GM18873 (cell line): ENCODE data around the gene EIF2D.
"Not testable (repeated sequence)": the region's sequence is repeated elsewhere in the genome, so short reads cannot be mapped to it uniquely, and the experiment has no call there.

Experiments
- ATAC-seq: cut with Tn5 transposase; IDR thresholded peaks from one replicate; pipeline ENCODE4 v1.9.1; 2021; ENCODE audit warnings: mild to moderate bottlenecking, moderate library complexity, moderate number of reproducible peaks; ENCODE audit not compliant: unreplicated experiment, low FRiP score

The EIF2D gene

DNA sequence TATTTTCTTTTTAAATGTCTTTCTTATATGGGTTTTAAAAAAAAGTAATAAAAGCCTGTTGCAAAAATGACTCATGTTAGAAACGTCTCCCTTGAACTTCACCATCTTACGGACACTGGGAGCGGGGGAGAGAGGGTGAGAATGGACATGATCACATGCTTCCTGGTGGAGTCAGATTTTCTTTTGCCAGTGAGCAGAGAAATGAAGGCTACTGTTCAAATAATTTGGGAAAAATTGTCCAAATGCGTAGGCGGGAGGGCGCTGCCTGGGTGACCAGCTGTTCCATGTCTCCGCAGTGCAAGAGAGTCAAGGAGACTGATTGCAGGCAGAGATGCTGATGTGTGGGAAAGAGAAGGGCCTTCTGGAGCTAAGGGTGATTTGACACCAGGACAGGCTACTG is 23.1 kb downstream of the EIF2D start:
- no peak for ATAC-seq

DNA sequence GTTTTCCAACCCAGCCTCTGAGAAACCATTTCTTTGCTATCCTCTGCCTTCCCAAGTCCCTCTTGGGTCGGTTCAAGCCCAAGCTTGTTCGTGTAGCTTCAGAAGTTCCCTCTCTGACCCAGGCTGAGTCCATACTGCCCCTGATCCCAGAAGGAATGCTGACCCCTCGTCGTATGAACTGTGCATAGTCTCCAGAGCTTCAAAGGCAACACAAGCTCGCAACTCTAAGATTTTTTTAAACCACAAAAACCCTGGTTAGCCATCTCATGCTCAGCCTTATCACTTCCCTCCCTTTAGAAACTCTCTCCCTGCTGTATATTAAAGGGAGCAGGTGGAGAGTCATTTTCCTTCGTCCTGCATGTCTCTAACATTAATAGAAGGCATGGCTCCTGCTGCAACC is 23.8 kb downstream of the EIF2D start:
- ATAC-seq, result no peak

DNA sequence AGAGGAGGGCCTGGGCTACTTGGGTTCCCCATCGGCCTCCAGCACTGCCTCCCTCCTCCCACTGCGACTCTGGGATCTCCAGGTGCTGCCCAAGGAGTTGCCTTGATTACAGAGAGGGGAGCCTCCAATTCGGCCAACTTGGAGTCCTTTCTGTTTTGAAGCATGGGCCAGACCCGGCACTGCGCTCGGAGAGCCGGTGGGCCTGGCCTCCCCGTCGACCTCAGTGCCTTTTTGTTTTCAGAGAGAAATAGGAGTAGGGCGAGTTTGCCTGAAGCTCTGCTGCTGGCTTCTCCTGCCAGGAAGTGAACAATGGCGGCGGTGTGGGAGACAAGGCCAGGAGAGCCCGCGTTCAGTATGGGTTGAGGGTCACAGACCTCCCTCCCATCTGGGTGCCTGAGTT is 24.4 kb downstream of the EIF2D start:
- ATAC-seq, result no peak

DNA sequence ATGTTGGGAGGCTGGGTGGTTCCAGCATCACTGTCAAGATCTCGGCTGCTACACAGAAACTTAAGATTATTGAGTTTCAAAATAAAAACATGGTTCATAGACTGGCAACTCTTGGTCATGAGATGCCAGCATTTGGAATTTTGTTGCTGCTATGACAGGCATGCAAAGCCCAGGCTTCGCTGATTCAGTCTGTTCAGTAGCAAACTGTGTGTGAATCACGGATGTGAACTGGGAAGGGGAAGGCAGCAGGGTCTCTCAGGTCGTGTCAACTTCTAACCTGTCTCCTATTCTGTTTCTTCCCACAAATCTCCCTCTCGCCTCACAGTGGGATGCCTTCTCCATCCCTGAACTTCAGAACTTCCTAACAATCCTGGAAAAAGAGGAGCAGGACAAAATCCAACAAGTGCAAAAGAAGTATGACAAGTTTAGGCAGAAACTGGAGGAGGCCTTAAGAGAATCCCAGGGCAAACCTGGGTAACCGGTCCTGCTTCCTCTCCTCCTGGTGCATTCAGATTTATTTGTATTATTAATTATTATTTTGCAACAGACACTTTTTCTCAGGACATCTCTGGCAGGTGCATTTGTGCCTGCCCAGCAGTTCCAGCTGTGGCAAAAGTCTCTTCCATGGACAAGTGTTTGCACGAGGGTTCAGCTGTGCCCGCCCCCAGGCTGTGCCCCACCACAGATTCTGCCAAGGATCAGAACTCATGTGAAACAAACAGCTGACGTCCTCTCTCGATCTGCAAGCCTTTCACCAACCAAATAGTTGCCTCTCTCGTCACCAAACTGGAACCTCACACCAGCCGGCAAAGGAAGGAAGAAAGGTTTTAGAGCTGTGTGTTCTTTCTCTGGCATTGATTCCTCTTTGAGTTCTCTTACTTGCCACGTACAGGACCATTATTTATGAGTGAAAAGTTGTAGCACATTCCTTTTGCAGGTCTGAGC is 25.5 kb downstream of the EIF2D start:
- no peak for ATAC-seq

DNA sequence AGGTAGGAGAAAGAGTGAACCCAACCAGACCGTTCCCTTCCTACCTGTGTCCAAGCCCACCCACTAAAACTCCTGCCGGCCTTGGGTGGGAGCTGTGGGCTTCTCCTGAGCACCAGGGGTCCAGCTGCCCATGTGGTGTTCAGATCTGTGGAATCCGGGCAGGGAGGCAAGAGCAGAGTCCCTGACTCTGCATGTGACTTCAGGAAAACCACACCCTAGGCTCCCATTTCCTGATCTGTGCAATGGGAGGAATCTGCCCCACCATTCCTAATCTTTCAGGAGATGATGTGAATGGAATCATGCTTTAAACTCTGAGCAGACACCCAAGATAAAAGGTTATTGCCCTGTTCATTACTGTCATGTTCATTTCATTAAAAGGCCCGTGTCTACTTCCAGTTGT is 27.6 kb downstream of the EIF2D start:
- no peak for ATAC-seq

DNA sequence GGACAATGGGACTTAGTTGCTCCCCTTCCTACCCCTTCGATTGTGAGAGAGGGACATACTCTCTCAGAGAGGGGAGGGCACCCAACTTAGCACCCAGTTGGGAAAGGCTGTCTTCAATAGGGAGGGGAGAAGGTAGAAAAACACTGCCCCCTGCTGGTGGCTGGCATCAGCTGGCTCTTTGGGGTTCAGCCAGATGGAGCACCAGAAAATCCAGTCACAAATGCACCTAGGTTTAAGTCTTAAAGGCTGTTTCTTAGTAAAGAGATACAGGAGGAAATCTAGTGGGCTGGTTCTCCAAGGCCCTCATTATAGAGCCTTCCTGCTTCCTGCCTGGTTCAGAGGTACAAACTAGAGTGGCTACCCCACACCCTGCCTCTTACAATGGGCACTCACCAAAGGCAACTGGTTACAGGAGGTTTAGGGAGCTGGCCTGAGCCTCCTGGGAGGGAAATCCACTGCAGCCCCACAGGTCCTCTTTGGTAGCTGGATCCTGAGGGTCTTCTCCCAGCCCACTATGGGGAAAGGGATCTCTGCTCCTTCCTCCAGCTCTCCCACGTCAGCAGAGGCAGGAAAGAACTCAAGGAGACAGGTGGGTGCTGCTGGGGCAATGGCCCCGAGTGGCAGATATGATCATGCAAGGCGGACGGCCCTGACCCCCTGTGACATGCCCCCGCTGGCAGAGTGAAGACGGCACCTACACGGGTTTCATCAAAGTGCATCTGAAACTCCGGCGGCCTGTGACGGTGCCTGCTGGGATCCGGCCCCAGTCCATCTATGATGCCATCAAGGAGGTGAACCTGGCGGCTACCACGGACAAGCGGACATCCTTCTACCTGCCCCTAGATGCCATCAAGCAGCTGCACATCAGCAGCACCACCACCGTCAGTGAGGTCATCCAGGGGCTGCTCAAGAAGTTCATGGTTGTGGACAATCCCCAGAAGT is 28.3 kb downstream of the EIF2D start:
- ATAC-seq, result no peak

DNA sequence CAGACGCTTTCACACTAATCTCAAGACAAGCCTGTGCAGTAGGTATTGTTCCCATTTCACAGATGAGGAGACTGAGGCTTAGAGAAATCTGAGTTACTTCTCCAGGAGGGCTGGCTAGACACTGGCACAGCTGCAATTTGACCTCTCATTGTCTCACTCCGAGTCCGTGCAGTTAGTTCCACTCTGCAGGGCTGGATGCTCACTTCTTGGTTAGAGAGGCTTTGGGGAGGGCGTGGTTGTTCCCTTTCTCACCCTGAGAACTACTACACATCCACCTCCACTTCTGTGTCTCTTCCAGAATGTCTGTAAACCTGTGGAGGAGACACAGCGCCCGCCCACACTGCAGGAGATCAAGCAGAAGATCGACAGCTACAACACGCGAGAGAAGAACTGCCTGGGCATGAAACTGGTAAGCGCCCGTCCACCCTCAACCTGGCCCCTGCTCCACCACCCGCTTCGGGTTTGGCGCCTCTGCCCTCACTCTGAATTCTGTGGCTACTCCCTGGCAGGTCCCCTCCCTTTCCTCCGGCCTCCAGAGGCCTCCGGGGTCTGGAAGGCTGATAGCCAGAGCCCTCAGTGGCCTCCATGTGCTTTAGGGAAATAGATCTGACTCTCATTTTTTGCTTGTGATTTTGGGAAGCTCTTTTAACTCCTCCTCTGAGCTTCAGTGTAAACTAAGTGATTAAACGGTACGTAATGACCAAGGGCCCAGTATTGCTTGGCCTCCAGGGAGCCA is 29.1 kb downstream of the EIF2D start:
- ATAC-seq, result no peak

DNA sequence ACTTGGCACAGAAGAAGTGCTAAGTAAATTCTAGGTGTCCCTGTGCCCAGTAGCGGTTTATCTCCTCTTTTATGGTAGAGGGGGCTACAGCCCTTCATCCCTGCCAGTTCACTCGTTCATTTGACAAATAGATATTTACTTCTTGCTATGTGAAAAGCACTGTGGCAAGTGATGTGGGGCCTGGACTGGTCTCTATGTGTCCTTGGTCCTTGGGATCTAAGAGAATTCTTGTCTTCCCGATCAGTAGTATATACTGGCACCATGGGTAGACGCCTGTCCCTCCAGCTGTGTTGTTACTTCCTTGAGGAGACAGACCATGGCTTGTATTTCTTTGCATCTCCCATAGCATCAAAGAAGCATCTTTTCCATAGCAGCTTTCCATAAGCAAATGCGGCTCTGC is 29.7 kb downstream of the EIF2D start:
- ATAC-seq, result no peak

DNA sequence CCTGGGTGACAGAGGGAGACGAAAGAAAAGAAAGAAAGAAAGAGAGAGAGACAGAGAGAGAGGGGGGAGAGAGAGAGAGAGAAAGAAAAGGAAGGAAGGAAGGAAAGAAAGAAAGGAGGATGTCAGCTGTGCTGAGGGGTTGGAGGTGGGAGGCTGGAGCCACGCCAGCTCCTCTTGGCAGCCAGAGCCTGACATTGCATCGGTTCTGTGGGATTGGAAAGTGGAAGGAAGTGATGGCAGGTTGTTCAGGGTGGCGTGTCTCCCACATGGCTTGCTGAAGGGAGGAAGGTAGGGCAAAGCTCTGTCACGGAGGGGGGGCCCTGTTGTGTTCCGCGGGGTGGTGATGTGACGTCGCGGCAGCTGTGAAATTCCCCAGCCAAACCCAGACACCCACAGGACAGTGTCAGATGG is 30.7 kb downstream of the EIF2D start:
- no peak for ATAC-seq

DNA sequence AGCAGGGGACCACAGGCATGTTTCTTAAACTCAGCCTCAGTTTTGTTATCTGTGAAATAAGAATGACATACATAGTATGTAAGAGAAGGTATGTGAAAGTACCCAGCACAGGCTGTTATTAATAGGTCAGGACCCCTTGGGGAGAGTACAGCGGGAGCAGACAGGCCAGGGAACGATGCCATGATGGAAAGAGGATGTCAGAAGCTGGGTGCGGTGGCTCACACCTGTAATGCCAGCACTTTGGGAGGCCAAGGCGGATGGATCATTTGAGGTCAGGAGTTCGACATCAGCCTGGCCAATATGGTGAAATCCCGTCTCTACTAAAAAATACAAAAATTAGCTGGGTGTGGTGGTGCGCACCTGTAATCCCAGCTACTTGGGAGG is 31.2 kb downstream of the EIF2D start:
- ATAC-seq, result not testable (repeated sequence)

DNA sequence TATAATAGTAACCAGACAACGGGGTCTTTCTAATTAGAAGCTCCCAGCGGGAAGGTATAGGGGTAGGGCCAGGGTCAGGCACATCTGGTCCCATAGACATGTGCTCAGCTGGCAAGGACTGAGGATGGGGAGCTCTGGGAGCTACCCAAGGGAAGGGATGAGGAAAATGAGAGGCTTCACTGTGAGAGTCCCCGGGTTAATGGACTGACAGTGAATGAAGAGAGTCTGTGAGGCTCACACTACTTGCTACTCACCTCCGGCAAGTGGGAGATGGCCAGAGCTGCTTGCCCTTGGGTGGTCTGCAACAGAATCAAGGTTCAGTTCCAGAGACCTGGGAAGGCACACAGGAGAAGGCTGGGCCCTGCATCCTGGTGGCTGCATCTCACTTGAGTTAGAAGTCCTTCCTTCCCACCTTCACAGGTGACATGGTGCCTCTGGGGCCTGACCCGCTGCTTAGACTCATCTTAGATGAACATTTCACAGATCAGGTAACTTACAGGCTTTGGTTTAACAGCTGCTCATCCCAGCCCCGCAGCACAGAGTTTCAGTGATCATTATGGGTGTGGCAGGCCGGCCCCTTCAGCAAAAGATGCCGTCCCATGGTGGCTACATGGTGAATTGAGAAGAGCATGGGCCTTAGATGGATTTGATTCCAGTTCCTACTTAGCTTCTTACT is 31.7 kb downstream of the EIF2D start:
- no peak for ATAC-seq

DNA sequence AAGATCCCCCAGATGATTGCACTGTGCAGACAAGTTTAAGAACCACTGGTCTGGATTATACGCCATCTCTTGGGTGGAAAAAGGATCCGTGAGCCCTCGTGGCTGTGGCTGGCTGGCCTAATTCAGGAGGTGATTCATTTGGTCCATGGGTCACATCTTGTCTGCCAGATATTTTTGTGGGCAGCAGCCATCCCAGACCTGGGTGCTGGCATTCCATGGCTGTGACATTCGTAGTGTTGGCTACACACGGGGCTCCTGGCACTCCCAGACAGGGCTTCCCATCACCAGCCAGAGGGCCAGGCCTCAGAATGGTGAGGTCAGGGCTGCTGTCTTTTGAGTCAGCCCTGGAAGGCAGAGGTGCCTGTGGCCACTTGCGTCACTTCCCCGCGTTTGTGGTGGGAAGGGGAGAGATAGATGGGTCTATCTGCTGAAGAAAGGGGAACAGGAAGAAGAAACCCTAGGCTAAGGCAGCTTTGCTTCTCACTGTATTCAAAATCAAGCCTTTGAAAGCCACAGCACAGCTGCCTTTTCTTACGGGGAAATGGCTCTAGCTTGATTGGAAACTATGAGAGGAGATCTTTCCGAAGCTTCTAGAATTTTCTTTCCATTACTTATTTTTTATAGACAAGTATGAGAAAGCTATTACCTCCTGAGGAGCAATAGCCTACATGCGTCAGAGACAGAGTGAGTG is 32.4 kb downstream of the EIF2D start:
- peak; percentile 73 for ATAC-seq

DNA sequence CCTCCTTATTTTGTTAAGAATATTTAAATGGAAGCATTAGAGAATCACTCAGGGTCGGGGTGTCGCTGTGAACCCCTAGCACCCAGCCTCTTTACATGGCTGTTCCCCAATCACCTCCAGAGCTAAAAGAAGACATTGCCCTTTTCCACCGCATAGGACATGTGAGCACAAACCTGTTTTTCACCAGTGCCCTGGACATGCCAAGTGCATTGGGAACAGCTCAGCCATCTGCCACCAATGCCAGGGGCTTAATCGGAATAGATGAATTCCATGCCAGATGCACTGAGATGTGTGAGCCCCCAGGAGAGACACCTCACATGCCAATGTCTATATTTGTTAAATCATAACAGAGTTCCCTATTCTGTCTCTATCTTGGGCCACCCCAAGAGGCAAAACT is 33.3 kb downstream of the EIF2D start:
- no peak for ATAC-seq

DNA sequence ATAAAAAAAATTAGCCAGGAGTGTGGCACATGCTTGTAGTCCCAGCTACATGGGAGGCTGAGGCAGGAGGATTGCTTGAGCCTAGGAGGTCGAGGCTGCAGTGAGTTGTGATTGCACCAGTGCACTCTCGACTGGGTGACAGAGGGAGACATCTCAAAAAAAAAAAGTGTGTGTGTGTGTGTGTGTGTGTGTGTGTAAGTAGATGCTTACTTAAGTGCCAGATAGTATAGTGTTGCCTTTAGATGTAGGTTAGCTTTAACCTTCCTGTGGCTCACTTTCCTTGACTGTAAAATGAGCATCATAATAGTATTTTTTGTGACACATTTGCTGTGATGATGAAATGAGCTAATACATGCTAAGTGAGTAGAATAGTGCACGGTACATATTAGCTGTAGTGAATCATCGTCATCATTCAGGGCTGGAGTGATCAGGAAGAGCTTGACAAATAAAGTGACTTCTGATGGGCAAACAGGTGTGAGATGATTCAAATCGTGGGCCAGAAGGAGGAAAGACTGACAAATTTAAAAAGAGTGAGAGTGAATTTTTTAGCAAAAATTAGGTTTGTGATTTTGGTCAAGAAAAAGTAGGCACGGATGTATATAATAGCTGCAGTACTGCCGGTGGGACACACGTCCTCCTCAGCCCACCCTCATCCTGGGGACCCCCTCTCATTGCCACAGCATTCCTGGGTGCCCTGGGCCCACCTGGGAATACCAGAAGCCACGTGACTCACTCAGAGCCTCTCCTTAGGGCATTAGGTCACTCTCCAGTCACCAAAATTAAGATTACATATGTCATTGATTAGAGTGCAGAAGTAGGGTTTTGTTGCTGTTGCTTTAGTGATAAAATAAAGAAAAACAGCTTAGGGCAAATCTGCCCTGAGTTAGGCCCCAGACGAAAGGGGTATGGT is 33.9 kb downstream of the EIF2D start:
- no peak for ATAC-seq

DNA sequence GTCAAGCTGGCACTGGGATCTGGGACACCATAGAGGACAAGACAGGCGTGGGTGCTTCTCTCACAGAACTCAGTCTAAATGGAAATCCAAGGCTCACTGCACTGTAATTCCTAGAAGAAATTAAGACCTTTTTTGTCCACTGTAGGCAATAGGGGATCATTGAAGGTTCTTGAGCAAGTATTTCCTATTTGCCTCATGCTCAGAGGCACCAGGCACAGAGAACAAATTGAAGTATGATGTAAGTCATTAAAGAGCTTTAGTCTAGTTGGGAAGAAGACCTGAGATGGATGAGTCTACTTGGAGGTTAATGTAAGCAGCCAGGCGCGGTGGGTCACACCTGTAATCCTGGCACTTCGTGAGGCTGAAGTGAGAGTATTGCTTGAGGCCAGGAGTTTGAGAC is 34.6 kb downstream of the EIF2D start:
- ATAC-seq, result no peak

DNA sequence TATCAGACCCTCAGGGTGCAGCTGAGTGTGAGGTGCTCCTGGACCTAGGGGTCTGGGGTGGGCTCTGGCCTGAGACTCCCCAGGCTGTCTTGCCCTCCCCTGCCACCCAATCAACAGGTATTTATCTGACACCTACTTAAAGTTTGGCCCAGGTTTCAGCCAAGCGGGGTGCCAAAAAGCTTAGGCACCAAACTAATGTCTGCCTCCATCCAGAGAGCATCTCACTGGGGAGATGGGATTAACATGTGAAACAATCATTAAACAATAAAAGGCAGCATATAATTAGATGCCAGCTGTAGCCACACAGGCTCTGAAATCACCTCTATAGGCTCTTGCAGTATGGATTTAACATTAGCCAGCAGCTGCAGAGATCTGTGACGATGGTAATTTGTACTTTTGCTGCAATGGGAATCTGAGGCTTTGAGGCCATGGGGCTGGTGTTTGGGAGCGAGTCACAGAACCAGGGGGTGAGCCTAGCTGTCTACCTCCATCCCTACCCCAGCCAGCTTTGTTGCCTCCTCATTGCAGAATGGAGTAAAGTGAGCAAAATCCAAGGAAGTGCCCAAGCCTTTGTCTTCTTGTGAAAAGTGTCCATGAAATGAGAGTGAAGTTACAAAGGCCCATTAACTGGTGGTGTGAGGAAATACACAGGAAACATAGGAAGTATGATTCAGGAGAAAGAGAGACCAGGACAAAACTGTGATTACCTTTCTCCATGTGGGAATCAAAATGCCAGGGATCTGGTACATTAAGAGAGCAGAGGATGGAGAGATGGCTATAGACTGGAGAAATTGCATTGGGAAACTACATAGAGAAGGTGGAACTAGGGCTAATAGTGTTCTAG is 36.1 kb downstream of the EIF2D start:
- no peak for ATAC-seq

DNA sequence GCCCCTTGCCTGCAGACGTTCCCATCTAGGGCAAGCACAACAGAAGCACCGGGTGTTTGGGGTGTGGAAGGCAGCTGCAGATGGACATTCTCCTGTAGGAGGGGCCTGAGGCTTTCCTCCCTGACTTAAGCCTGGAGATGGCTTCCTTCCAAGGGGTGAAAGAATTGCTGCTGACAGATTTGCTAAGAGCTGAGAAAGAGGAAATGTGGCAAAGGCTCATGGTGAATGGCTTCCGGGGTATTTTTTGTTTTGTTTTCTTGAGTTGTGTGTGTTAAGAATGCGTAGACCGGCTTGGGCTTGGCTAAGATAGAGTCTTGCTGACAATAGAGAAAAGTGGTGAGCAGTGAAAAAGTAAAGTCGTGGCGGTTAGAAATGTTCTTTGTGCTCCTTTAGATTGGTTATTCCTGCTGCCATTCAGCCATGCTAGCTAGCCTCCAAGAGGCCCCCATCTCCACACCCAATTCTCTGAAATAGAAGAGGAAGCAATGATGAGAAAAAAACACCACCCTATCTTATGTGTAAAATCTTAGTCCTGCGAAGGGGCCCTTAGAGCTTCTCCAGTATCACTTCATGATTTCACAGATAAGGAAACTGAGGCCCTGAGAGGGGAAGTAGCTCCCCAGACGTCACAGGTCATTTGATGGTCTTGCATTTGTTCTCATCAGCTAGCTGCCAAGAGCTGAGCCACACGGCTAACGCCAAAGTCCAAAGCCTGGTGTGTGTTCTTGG is 36.9 kb downstream of the EIF2D start:
- no peak for ATAC-seq
